Common myeloid progenitor, CD34-positive (primary cell): Measurements from ENCODE around the gene IGFBP1.

Experiments
- CTCF ChIA-PET: fragments of 350-600 bp; sonication (Branson Sonifier 250); formaldehyde crosslinking; loops from one replicate; lab custom pipeline; 2021; ENCODE audit warnings: antibody characterized with exemption; lab: Charles Lee
- POLR2A ChIA-PET: fragments of 350-600 bp; sonication (Branson Sonifier 250); formaldehyde crosslinking; loops from one replicate; lab custom pipeline; 2021; ENCODE audit warnings: antibody characterized with exemption; lab: Charles Lee
- DNase-seq, 3 donors: peaks; one replicate each; pipeline versions ENCODE4 v3.0.0 to v3.0.0-alpha.2; 2013
- H3K27ac ChIP-seq, 2 experiments: 1 replicate in 1 of 2; 2 replicates in 1 of 2; pipeline ENCODE4 v1.7.0; 2013; ENCODE audit warnings: inconsistent platforms in 2 of 2, low read length in 2 of 2, mild to moderate bottlenecking in 2 of 2, low read depth in 1 of 2, moderate library complexity in 1 of 2; ENCODE audit not compliant: severe bottlenecking in 2 of 2, insufficient read depth in 1 of 2, poor library complexity in 1 of 2
- H3K27me3 ChIP-seq, 5 experiments: replicated peaks in 2 of 5; 1 replicate in 3 of 5; 2 replicates in 2 of 5; pipeline versions ENCODE4 v1.6.1 to v1.7.0; 2013; ENCODE audit warnings: low read length in 4 of 5, mild to moderate bottlenecking in 2 of 5, moderate library complexity in 2 of 5, inconsistent platforms in 1 of 5; ENCODE audit not compliant: insufficient read depth in 5 of 5, control insufficient read depth in 4 of 5
- H3K36me3 ChIP-seq, 4 experiments: 1 replicate in 2 of 4; 2 replicates in 2 of 4; pipeline versions ENCODE4 v1.6.1 to v1.7.0; 2013; ENCODE audit warnings: low read length in 3 of 4, control low read depth in 1 of 4, mild to moderate bottlenecking in 1 of 4; ENCODE audit not compliant: control insufficient read depth in 4 of 4, insufficient read depth in 4 of 4
- H3K4me1 ChIP-seq, 4 experiments: 1 replicate in 3 of 4; 2 replicates in 1 of 4; pipeline versions ENCODE4 v1.6.1 to v1.7.1; 2013; ENCODE audit warnings: low read length in 3 of 4, mild to moderate bottlenecking in 3 of 4, control low read depth in 1 of 4, inconsistent platforms in 1 of 4, moderate library complexity in 1 of 4; ENCODE audit not compliant: control insufficient read depth in 4 of 4, insufficient read depth in 4 of 4; ENCODE audit errors: control extremely low read depth in 1 of 4
- H3K4me3 ChIP-seq, 7 experiments: 1 replicate in 4 of 7; 2 replicates in 3 of 7; pipeline versions ENCODE4 v1.5.1 to v1.7.0; 2013; ENCODE audit warnings: mild to moderate bottlenecking in 7 of 7, low read length in 6 of 7, moderate library complexity in 6 of 7, inconsistent platforms in 2 of 7, low read depth in 2 of 7, control low read depth in 1 of 7; ENCODE audit not compliant: insufficient read depth in 4 of 7, control insufficient read depth in 1 of 7; ENCODE audit errors: extremely low read depth in 1 of 7
- H3K9me3 ChIP-seq, 5 experiments: 1 replicate in 4 of 5; 2 replicates in 1 of 5; pipeline versions ENCODE4 v1.6.1 to v1.7.1; 2013; ENCODE audit warnings: low read length in 4 of 5, mild to moderate bottlenecking in 2 of 5, inconsistent platforms in 1 of 5, low read depth in 1 of 5, moderate library complexity in 1 of 5; ENCODE audit not compliant: control insufficient read depth in 4 of 5, insufficient read depth in 2 of 5; ENCODE audit errors: control extremely low read depth in 1 of 5
- WGBS: methylation state at CpG from one replicate; pipeline ENCODE4 v1.1.5; 2013; ENCODE audit not compliant: insufficient coverage; 5-methylcytosine and 5-hydroxymethylcytosine counted together

The IGFBP1 gene

DNA sequence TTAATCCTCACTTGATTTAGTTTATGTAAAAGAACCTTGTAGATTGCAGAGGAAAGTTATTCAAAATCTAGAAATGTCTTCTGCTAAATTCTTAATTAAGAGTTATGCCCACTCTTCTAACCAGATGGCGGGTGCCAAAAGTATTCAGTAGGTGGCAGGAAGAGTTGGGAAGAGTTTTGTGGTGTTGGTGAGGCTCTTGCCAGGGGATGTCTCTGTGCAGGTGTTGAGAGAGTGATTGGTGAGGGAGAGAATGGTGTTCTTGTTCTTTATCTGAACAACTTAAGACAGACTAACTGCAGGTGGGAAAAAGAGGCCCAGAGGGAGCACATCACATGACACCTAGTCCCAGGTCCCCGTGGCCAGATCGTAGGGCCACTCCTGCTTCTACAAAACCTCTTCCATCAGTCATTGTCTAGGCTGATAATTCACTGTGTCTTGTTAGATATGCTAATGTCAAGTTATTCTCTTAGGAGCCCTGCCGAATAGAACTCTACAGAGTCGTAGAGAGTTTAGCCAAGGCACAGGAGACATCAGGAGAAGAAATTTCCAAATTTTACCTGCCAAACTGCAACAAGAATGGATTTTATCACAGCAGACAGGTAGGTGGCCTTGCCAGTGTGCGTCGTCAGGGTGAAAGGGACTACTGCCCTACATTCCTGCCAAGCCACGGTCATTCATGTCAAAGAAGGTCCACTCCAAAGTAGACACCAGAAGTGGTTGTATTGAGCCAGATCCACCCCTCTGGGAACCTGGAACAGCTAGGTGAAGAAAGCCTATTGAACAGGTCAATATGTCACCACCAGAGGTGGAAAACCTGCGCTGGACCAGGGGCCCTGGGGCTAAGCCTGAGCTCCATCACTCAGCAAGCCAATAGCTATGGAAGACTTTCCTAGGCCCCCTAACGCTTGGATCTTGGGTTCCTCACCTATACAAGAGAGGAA, 3.4 kb downstream of the IGFBP1 start:
- peaks cover 0 to 11% (median 5%) of the 10 kb centered on the region in 4 experiments for H3K4me1 ChIP-seq

GRCh38 chr7:45892407-45893035, 4.2 kb downstream of the IGFBP1 start:
- H3K27me3 ChIP-seq, result peaks cover 23 to 58% (median 27%) of the 10 kb centered on the region in 5 experiments
- no peaks in the 10 kb centered on the region for H3K36me3 ChIP-seq
- no peaks in the 10 kb centered on the region for H3K9me3 ChIP-seq
- no peak overlapping the region for H3K4me3 ChIP-seq
- no peak overlapping the region for H3K27ac ChIP-seq
- 91% methylated on average over 4 of the region's 6 CpGs for WGBS
- ChIA-PET POLR2A (no interaction called here), CTCF (interaction anchor here (0.9 to 1.9 kb wide), 5 partner anchors 10 to 1289 kb away, joined by 3 to 7 read pairs (median 5); no protein-coding TSS in a partner anchor)
- H3K4me1 ChIP-seq, result peaks cover 0 to 11% (median 5%) of the 10 kb centered on the region in 4 experiments
- no peak for DNase-seq

More for the DNA sequence above, 3.4 kb downstream of the IGFBP1 start:
- Histone ChIP-seq H3K36me3 (no peaks in the 10 kb centered on the region), H3K27me3 (peaks cover 29 to 65% (median 35%) of the 10 kb centered on the region in 5 experiments), H3K9me3 (no peaks in the 10 kb centered on the region), H3K4me3 (no peak overlapping the region), H3K27ac (no peak overlapping the region)
- ChIA-PET POLR2A (no interaction called here), CTCF (interaction anchor here (0.9 to 1.9 kb wide), 9 partner anchors 11 to 1290 kb away, joined by 3 to 7 read pairs (median 5); no protein-coding TSS in a partner anchor)
- DNase-seq, result no peak
- 86% methylated on average over 10 of the region's 10 CpGs for WGBS

GRCh38 chr7:45893374-45893995, 5.2 kb downstream of the IGFBP1 start:
- Histone ChIP-seq H3K4me3 (no peak overlapping the region), H3K36me3 (no peaks in the 10 kb centered on the region), H3K27ac (no peak overlapping the region), H3K4me1 (peaks cover 0 to 7% (median 3%) of the 10 kb centered on the region in 4 experiments), H3K9me3 (no peaks in the 10 kb centered on the region), H3K27me3 (peaks cover 18 to 48% (median 25%) of the 10 kb centered on the region in 5 experiments)
- ChIA-PET POLR2A (no interaction called here), CTCF (interaction anchor here (1.4 to 1.9 kb wide), 4 partner anchors 9 to 1288 kb away, joined by 4 to 7 read pairs (median 6); no protein-coding TSS in a partner anchor)
- WGBS, result 9% methylated on average over 1 of the region's 5 CpGs
- DNase-seq, result no peak

- POLR2A ChIA-PET, result no interaction called here
- Histone ChIP-seq H3K27ac (no peak overlapping the region), H3K36me3 (no peaks in the 10 kb centered on the region), H3K4me1 (peaks cover 0 to under 1% (median under 1%) of the 10 kb centered on the region in 4 experiments), H3K27me3 (peaks cover 17 to 42% (median 25%) of the 10 kb centered on the region in 5 experiments), H3K9me3 (no peaks in the 10 kb centered on the region), H3K4me3 (no peak overlapping the region)
- CTCF ChIA-PET, result interaction anchor here (1.4 kb wide), 1 partner anchor 459 kb away, joined by 4 read pairs; no protein-coding TSS in a partner anchor
- no peak for DNase-seq
- WGBS, result 84% methylated on average over 4 of the region's 4 CpGs
Observed at GRCh38 chr7:45893996-45894664, 5.8 kb downstream of the IGFBP1 start.

- Histone ChIP-seq H3K4me3 (no peak overlapping the region), H3K27ac (no peak overlapping the region), H3K4me1 (no peaks in the 10 kb centered on the region), H3K9me3 (no peaks in the 10 kb centered on the region), H3K27me3 (peaks cover 14 to 38% (median 20%) of the 10 kb centered on the region in 5 experiments), H3K36me3 (no peaks in the 10 kb centered on the region)
- ChIA-PET CTCF (interaction anchor here (1.3 kb wide), 1 partner anchor 28 kb away, joined by 3 read pairs; no protein-coding TSS in a partner anchor), POLR2A (no interaction called here)
- no peak for DNase-seq
Observed at GRCh38 chr7:45894665-45895062, 6.4 kb downstream of the IGFBP1 start.

- POLR2A ChIA-PET, result no interaction called here
- peaks cover 0 to 22% (median 8%) of the 10 kb centered on the region in 5 experiments for H3K27me3 ChIP-seq
- CTCF ChIA-PET, result no interaction called here
- no peak for DNase-seq
- H3K4me3 ChIP-seq, result no peak overlapping the region
- no peaks in the 10 kb centered on the region for H3K9me3 ChIP-seq
- no peaks in the 10 kb centered on the region for H3K4me1 ChIP-seq
- no CpG with 5 or more reads among the region's 1 CpG for WGBS
- H3K36me3 ChIP-seq, result no peaks in the 10 kb centered on the region
- no peak overlapping the region for H3K27ac ChIP-seq
Observed at GRCh38 chr7:45897042-45897690, 8.9 kb downstream of the IGFBP1 start.
